Measurements from ENCODE around the gene SELENOV. TPM values are rescaled to one million over a fixed set of nuclear protein-coding genes. Genes with fewer than 3 reads are reported as not detected.

Gene SELENOV
- total RNA-seq, 4 donors from 2014 or later = not detected

DNA sequence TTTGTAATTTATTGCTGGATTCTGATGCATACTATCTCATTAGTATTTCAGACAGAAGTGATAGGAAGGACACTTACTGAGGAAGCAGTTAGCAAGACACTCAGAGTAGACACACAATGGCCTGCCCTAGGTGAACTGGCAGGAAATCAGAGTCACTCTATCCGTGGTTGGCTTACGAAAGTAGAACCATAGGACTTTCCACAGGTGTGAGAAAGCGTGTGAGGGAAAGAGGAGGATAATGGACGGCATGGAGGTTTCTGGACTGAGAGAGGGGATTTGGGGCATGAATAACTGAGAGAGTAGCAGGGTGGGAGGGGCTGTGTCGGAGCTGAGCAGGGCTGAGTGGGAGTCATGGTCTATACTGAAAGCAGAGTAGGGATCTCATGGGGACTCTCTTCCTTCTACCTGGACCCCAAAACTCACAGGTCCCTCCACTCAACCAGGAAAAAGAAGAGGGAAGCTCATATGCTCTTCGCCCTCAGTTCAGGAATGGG is 43.7 kb downstream of the SELENOV start:
- WGBS = 71% methylated on average over 6 of the region's 6 CpGs
- H3K27me3 ChIP-seq = no peaks in the 10 kb centered on the region
- intact Hi-C loops (cut with DNase I) = loop anchor here (5.0 kb wide), 1 partner anchor 114 kb away; no protein-coding TSS in a partner anchor
- H3K36me3 ChIP-seq = no peaks in the 10 kb centered on the region
- no peak overlapping the region for H3K27ac ChIP-seq (replicated peaks in 1 of 4)
- no peak overlapping the region for H3K4me3 ChIP-seq
- no peak for TF ChIP-seq EP300 (IDR thresholded peaks at IDR 0.05)
- no peak for TF ChIP-seq POLR2A (IDR thresholded peaks at IDR 0.05; ENCODE audit: low read depth)
- TF ChIP-seq, protein P1, sequence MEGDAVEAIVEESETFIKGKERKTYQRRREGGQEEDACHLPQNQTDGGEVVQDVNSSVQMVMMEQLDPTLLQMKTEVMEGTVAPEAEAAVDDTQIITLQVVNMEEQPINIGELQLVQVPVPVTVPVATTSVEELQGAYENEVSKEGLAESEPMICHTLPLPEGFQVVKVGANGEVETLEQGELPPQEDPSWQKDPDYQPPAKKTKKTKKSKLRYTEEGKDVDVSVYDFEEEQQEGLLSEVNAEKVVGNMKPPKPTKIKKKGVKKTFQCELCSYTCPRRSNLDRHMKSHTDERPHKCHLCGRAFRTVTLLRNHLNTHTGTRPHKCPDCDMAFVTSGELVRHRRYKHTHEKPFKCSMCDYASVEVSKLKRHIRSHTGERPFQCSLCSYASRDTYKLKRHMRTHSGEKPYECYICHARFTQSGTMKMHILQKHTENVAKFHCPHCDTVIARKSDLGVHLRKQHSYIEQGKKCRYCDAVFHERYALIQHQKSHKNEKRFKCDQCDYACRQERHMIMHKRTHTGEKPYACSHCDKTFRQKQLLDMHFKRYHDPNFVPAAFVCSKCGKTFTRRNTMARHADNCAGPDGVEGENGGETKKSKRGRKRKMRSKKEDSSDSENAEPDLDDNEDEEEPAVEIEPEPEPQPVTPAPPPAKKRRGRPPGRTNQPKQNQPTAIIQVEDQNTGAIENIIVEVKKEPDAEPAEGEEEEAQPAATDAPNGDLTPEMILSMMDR (IDR thresholded peaks at IDR 0.05) = no peak
- TF ChIP-seq POLR2AphosphoS5 (IDR thresholded peaks at IDR 0.05) = no peak
- peak; percentile 79 for DNase-seq (ENCODE audit: extremely low spot score)
- no peaks in the 10 kb centered on the region for H3K9me3 ChIP-seq
- H3K4me1 ChIP-seq = peaks cover 0 to 9% (median 4%) of the 10 kb centered on the region in 4 donors

DNA sequence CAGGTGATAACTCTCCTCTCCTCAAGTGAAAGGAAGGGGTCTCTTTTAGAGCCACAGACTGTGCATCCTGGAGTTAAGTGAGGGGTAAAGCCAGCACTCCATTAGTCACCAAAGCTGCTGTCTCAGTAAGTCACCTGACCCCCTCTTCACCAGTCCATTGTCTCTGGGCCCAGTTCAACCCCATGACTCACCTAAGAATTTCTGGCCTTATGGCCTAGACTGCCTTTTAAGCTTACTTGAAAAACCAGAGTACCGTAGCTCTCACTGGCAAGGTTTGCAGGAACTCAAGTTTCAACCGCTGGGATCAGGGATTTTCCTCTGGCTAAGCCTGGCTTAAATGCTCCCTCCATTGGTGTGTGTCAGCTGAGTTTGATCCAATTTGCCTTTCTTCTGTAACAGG is 48.5 kb downstream of the SELENOV start:
- Histone ChIP-seq H3K27me3 (peaks cover 0 to 18% (median 0%) of the 10 kb centered on the region in 4 donors), H3K36me3 (no peaks in the 10 kb centered on the region), H3K9me3 (no peaks in the 10 kb centered on the region), H3K4me3 (no peak overlapping the region), H3K27ac (replicated peaks in 1 of 4) (no peak overlapping the region), H3K4me1 (no peaks in the 10 kb centered on the region)
- peak; percentile 19 for DNase-seq (ENCODE audit: extremely low spot score)
- 77% methylated on average over 2 of the region's 2 CpGs for WGBS
- intact Hi-C loops (cut with DNase I) = no loop called here
- TF ChIP-seq EP300 (IDR thresholded peaks at IDR 0.05) (no peak), POLR2A (IDR thresholded peaks at IDR 0.05; ENCODE audit: low read depth) (no peak), POLR2AphosphoS5 (IDR thresholded peaks at IDR 0.05) (no peak)
- TF ChIP-seq, protein P1 (IDR thresholded peaks at IDR 0.05) = no peak

DNA sequence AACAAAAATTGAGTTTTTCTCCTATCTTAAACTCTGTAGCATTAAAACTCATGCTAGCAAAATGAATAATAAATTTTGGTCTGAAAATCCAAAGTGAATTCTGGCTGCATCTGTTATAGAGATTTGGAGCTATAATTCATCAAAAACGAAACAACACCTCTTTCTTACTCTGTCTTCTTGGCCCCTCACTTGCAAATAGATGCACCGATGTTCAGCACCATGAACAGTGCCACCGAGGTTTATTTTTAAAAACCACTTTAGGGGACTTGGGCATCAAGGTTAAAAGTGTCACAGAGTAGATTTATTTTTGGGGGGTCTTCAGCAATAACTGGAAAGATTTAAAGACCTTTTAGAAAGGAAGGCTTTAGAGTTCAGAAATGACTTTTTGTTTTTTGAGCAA is 51.1 kb downstream of the SELENOV start:
- H3K9me3 ChIP-seq = no peaks in the 10 kb centered on the region
- intact Hi-C loops (cut with DNase I) = no loop called here
- H3K36me3 ChIP-seq = no peaks in the 10 kb centered on the region
- TF ChIP-seq, protein P1 (IDR thresholded peaks at IDR 0.05) = no peak
- TF ChIP-seq EP300 (IDR thresholded peaks at IDR 0.05) (no peak), POLR2AphosphoS5 (IDR thresholded peaks at IDR 0.05) (no peak), POLR2A (IDR thresholded peaks at IDR 0.05; ENCODE audit: low read depth) (no peak)
- H3K27me3 ChIP-seq = peaks cover 0 to 18% (median 0%) of the 10 kb centered on the region in 4 donors
- no peak overlapping the region for H3K27ac ChIP-seq (replicated peaks in 1 of 4)
- no peak for DNase-seq (ENCODE audit: extremely low spot score)
- H3K4me3 ChIP-seq = no peak overlapping the region
- no peaks in the 10 kb centered on the region for H3K4me1 ChIP-seq
- 29% methylated on average over 3 of the region's 3 CpGs for WGBS

DNA sequence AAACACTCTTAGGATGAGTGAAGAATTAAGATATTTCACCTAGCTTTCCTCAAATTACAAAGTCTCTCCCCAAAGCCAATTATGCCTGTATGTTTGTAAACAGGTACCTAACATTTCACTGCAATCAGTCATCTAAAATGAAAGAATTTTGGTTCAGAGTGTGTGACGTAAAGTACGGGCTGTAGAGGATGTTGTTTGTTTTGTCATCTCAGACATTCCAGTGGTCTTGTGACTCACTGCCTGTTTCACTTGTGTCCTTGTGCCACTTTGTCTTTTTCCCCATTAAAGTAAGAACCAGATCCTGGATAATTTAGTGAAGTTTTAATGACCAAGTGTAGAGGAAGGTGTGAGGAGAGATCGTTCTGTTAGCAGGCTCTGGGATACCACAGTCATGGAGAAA is 53.7 kb downstream of the SELENOV start:
- TF ChIP-seq POLR2A (IDR thresholded peaks at IDR 0.05; ENCODE audit: low read depth) (no peak), POLR2AphosphoS5 (IDR thresholded peaks at IDR 0.05) (no peak), EP300 (IDR thresholded peaks at IDR 0.05) (no peak)
- TF ChIP-seq, protein P1 (IDR thresholded peaks at IDR 0.05) = no peak
- H3K4me1 ChIP-seq = no peaks in the 10 kb centered on the region
- WGBS = 52% methylated on average over 3 of the region's 3 CpGs
- H3K27me3 ChIP-seq = peaks cover 0 to 18% (median 0%) of the 10 kb centered on the region in 4 donors
- H3K4me3 ChIP-seq = no peak overlapping the region
- peaks cover 0 to 7% (median 3%) of the 10 kb centered on the region in 4 donors for H3K9me3 ChIP-seq
- DNase-seq (ENCODE audit: extremely low spot score) = no peak
- intact Hi-C loops (cut with DNase I) = no loop called here
- H3K36me3 ChIP-seq = no peaks in the 10 kb centered on the region
- H3K27ac ChIP-seq (replicated peaks in 1 of 4) = no peak overlapping the region

Other genes with a start within 250 kb of the SELENOV start
- gene IFNL2, start 246.7 kb upstream of the SELENOV start, total RNA-seq = not detected
- not detected for gene IFNL1, start 218.7 kb upstream of the SELENOV start, total RNA-seq
- 1 to 10 TPM in 2 of 4 donors, under 1 TPM in 2; 0.50 to 2.5 (median 1.4) TPM for gene LRFN1, start 194.3 kb upstream of the SELENOV start, total RNA-seq
- 10 to 100 TPM in 2 of 4 donors, 1 to 10 TPM in 2; 4.2 to 26.2 (median 12.0) TPM for gene GMFG, start 179.1 kb upstream of the SELENOV start, total RNA-seq
- 100 to 1,000 TPM in 2 of 4 donors, 10 to 100 TPM in 2; 59.8 to 138 (median 104) TPM for gene SAMD4B, start 172.7 kb upstream of the SELENOV start, total RNA-seq
- gene PAF1, start 124.0 kb upstream of the SELENOV start, total RNA-seq = 10 to 100 TPM; 31.6 to 47.2 (median 41.5) TPM
- gene MED29, start 123.8 kb upstream of the SELENOV start, total RNA-seq = 10 to 100 TPM; 24.9 to 58.0 (median 38.3) TPM
- gene ZFP36, start 108.3 kb upstream of the SELENOV start, total RNA-seq = 100 to 1,000 TPM; 135 to 577 (median 196) TPM
- 10 to 100 TPM; 16.7 to 38.4 (median 22.2) TPM for gene PLEKHG2, start 102.5 kb upstream of the SELENOV start, total RNA-seq
- 1,000 to 10,000 TPM; 1,316 to 2,441 (median 1,971) TPM for gene RPS16, start 79.2 kb upstream of the SELENOV start, total RNA-seq
- gene SUPT5H, start 69.6 kb upstream of the SELENOV start, total RNA-seq = 100 to 1,000 TPM in 1 of 4 donors, 10 to 100 TPM in 3; 87.6 to 101 (median 91.5) TPM
- gene TIMM50, start 34.3 kb upstream of the SELENOV start, total RNA-seq = 10 to 100 TPM; 36.1 to 58.0 (median 51.3) TPM
- not detected for gene DLL3, start 16.2 kb upstream of the SELENOV start, total RNA-seq
- gene EID2B, start 17.7 kb downstream of the SELENOV start, total RNA-seq = 1 to 10 TPM; 3.0 to 6.4 (median 6.1) TPM
- 10 to 100 TPM; 13.9 to 26.4 (median 18.9) TPM for gene EID2, start 25.0 kb downstream of the SELENOV start, total RNA-seq
- not detected for gene LGALS13, start 87.4 kb downstream of the SELENOV start, total RNA-seq
- not detected for gene LGALS16, start 140.8 kb downstream of the SELENOV start, total RNA-seq
- gene LGALS14, start 189.3 kb downstream of the SELENOV start, total RNA-seq = not detected
- not detected for gene CLC, start 222.9 kb downstream of the SELENOV start, total RNA-seq